GM23338 (cell line): ENCODE results near the gene TMEM37. TPM values are rescaled to one million over a fixed set of nuclear protein-coding genes. Genes with fewer than 3 reads are reported as not detected.

Experiments
- ATAC-seq: fragments of 200-7000 bp; cut with Tn5 transposase; 3 replicates; pipeline ENCODE4 v1.9.1; 2020
- DNase-seq: peaks from one replicate; pipeline ENCODE4 v3.0.0-alpha.2; 2015; ENCODE audit warnings: low spot score
- H2AFZ ChIP-seq: fragments of 200-600 bp; sonication (generic); 2 replicates; pipeline ENCODE4 v1.8.0; 2016; ENCODE audit warnings: antibody characterized with exemption, mild to moderate bottlenecking, moderate library complexity
- H3F3A ChIP-seq: fragments of 200-600 bp; sonication (generic); replicated peaks from 2 replicates; pipeline ENCODE4 v1.8.0; 2017; ENCODE audit warnings: antibody characterized with exemption, mixed run types, low read depth
- H3K27ac ChIP-seq: fragments of 200-600 bp; sonication (generic); 2 replicates; pipeline ENCODE4 v1.6.1; 2016; ENCODE audit warnings: low read depth
- H3K27me3 ChIP-seq: fragments of 200-600 bp; sonication (generic); 2 replicates; pipeline ENCODE4 v1.8.0; 2016; ENCODE audit warnings: mild to moderate bottlenecking, mixed run types, moderate library complexity; ENCODE audit not compliant: insufficient read depth
- H3K36me3 ChIP-seq: fragments of 200-600 bp; sonication (generic); 2 replicates; pipeline ENCODE4 v1.8.0; 2016; ENCODE audit warnings: mild to moderate bottlenecking; ENCODE audit not compliant: insufficient read depth
- H3K4me1 ChIP-seq: fragments of 200-600 bp; sonication (generic); 2 replicates; pipeline ENCODE4 v1.8.0; 2016; ENCODE audit warnings: mild to moderate bottlenecking, moderate library complexity; ENCODE audit not compliant: insufficient read depth
- H3K4me2 ChIP-seq: fragments of 200-600 bp; sonication (generic); 2 replicates; pipeline ENCODE4 v1.7.1; 2017; ENCODE audit warnings: mixed run types
- H3K4me3 ChIP-seq: fragments of 200-600 bp; sonication (generic); 2 replicates; pipeline ENCODE4 v1.6.1; 2016; ENCODE audit warnings: mixed run types
- H3K79me2 ChIP-seq: fragments of 200-600 bp; sonication (generic); replicated peaks from 2 replicates; pipeline ENCODE4 v1.8.0; 2017; ENCODE audit warnings: mild to moderate bottlenecking; ENCODE audit not compliant: insufficient read depth
- H3K9me2 ChIP-seq: fragments of 200-600 bp; sonication (generic); 2 replicates; pipeline ENCODE4 v1.8.0; 2017; ENCODE audit not compliant: insufficient read depth
- H4K20me1 ChIP-seq: fragments of 200-600 bp; sonication (generic); replicated peaks from 2 replicates; pipeline ENCODE4 v1.8.0; 2017; ENCODE audit warnings: mild to moderate bottlenecking; ENCODE audit not compliant: insufficient read depth
- H3K27ac Mint-ChIP-seq: 2 replicates; pipeline ENCODE4 v1.8.0; 2020; ENCODE audit warnings: inconsistent platforms, mild to moderate bottlenecking, moderate library complexity, mixed read lengths
- H3K27me3 Mint-ChIP-seq: 3 replicates; pipeline ENCODE4 v1.8.0; 2022; ENCODE audit warnings: low read depth, mild to moderate bottlenecking, moderate library complexity, mixed read lengths, inconsistent platforms; ENCODE audit not compliant: insufficient read depth, poor library complexity
- H3K36me3 Mint-ChIP-seq: 3 replicates; pipeline ENCODE4 v1.8.0; 2021; ENCODE audit warnings: low read depth, mild to moderate bottlenecking, inconsistent platforms, moderate library complexity, mixed read lengths
- H3K4me1 Mint-ChIP-seq: 3 replicates; pipeline ENCODE4 v1.8.0; 2020; ENCODE audit warnings: mild to moderate bottlenecking, inconsistent platforms, mixed read lengths
- H3K4me3 Mint-ChIP-seq: 3 replicates; pipeline ENCODE4 v1.8.0; 2021; ENCODE audit warnings: moderate library complexity, mild to moderate bottlenecking, inconsistent platforms, mixed read lengths
- H3K9me3 Mint-ChIP-seq: 3 replicates; pipeline ENCODE4 v1.8.0; 2020; ENCODE audit warnings: moderate library complexity, mild to moderate bottlenecking, inconsistent platforms, mixed read lengths
- CREB1 ChIP-seq: fragments of 250-450 bp; sonication (Bioruptor Pico); IDR thresholded peaks from 2 replicates; pipeline ENCODE4 v1.5.0; 2020; ENCODE audit warnings: low read depth, mild to moderate bottlenecking, moderate library complexity
- CTCF ChIP-seq, 2 experiments: fragments of 200-600 bp in 1 of 2; sonication (generic) in 1 of 2; conservative IDR thresholded peaks; 2 replicates each; pipeline versions ENCODE4 v1.5.1 to v1.6.1; 2016 to 2017; ENCODE audit warnings: antibody characterized with exemption in 2 of 2, low read depth in 2 of 2, mild to moderate bottlenecking in 2 of 2, moderate library complexity in 1 of 2
- ETS1 ChIP-seq: IDR thresholded peaks from 2 replicates; pipeline ENCODE4 v1.6.1; 2016; ENCODE audit warnings: antibody characterized with exemption
- EZH2 ChIP-seq: fragments of 200-600 bp; sonication (generic); IDR thresholded peaks from one replicate; pipeline ENCODE4 v1.8.0; 2017; ENCODE audit warnings: antibody characterized with exemption, mild to moderate bottlenecking, low read depth; ENCODE audit not compliant: unreplicated experiment
- JUNB ChIP-seq: IDR thresholded peaks from one replicate; pipeline ENCODE4 v1.6.1; 2016; ENCODE audit warnings: antibody characterized with exemption; ENCODE audit not compliant: unreplicated experiment
- NANOG ChIP-seq: IDR thresholded peaks from 2 replicates; pipeline ENCODE4 v1.6.1; 2016; ENCODE audit warnings: antibody characterized with exemption, borderline replicate concordance
- POLR2AphosphoS5 ChIP-seq: IDR thresholded peaks from 2 replicates; pipeline ENCODE4 v1.6.1; 2016; ENCODE audit warnings: antibody characterized with exemption, low read depth
- REST ChIP-seq: IDR thresholded peaks from one replicate; pipeline ENCODE4 v1.6.1; 2018; ENCODE audit warnings: antibody characterized with exemption; ENCODE audit not compliant: unreplicated experiment
- STAT1 ChIP-seq: IDR thresholded peaks from one replicate; pipeline ENCODE4 v1.6.1; 2016; ENCODE audit warnings: antibody characterized with exemption; ENCODE audit not compliant: unreplicated experiment
- ZNF114 ChIP-seq: fragments of 250-450 bp; sonication (Bioruptor Pico); IDR thresholded peaks from 2 replicates; pipeline ENCODE4 v1.5.0; 2020; ENCODE audit warnings: mild to moderate bottlenecking, moderate library complexity
- ZNF331 ChIP-seq: fragments of 250-450 bp; sonication (Bioruptor Pico); IDR thresholded peaks from 2 replicates; pipeline ENCODE4 v1.5.0; 2020; ENCODE audit warnings: low read depth, mild to moderate bottlenecking, moderate library complexity
- ZNF462 ChIP-seq: fragments of 250-450 bp; sonication (Bioruptor Pico); IDR thresholded peaks from 2 replicates; pipeline ENCODE4 v1.5.0; 2020; ENCODE audit warnings: mild to moderate bottlenecking, moderate library complexity
- polyA plus RNA-seq: library from polyadenylated mRNA; unstranded; fragments of >200 nt; fragmentation: Nextera tagmentation; extraction: Ambion mirVana; gene quantifications from 2 replicates; pipeline ENCODE4 v1.2.1, GENCODE V29; 2016
- total RNA-seq: library from RNA; depleted of rRNA; stranded (reverse); fragments of >200 nt; shearing (Covaris generic); gene quantifications from 2 replicates; pipeline ENCODE4 v1.2.3, GENCODE V29; 2014

TMEM37 gene
- total and polyA plus RNA-seq, 2 experiments from 2014 or later, result 8.6 to 8.8 TPM

- Histone ChIP-seq H2AFZ (no peak overlapping the region), H3K79me2 (peaks cover 14% of the 10 kb centered on the region), H3F3A (0 out of 2 replicates have a peak, but pooled peaks cover 7% of the 10 kb centered on the region), H4K20me1 (no peaks in the 10 kb centered on the region), H3K27me3 (0 out of 2 replicates have a peak, but pooled peaks cover 9% of the 10 kb centered on the region), H3K4me1 (peaks cover 36% of the 10 kb centered on the region), H3K27ac (no peak overlapping the region), H3K36me3 (no peaks in the 10 kb centered on the region; the same call in 1 of the 2 replicates), H3K4me3 (no peak overlapping the region), H3K4me2 (no peak overlapping the region), H3K9me2 (no peaks in the 10 kb centered on the region)
- no peak overlapping the region for H3K4me3 Mint-ChIP-seq
- TF ChIP-seq EZH2, result no peak
- TF ChIP-seq ETS1, result no peak
- TF ChIP-seq NANOG, result no peak
- no peak for TF ChIP-seq JUNB
- no peak for TF ChIP-seq STAT1
- no peak for TF ChIP-seq ZNF462
- no peak for TF ChIP-seq POLR2AphosphoS5
- no peak for TF ChIP-seq REST
- TF ChIP-seq CREB1, result no peak
- TF ChIP-seq ZNF331 (CRISPR knock-in tag), result no peak
- no peak for TF ChIP-seq CTCF (conservative IDR thresholded peaks at IDR 0.05; ENCODE audit: low read depth in 2 of 2)
- no peak for TF ChIP-seq ZNF114 (CRISPR knock-in tag)
- peaks cover 42% of the 10 kb centered on the region for H3K4me1 Mint-ChIP-seq
- no peak for ATAC-seq
- DNase-seq, result no peak
- H3K27ac Mint-ChIP-seq, result no peak overlapping the region
- peaks cover 15% of the 10 kb centered on the region for H3K27me3 Mint-ChIP-seq
- H3K36me3 Mint-ChIP-seq, result no peaks in the 10 kb centered on the region
- no peaks in the 10 kb centered on the region; the same call in 2 of the 3 replicates for H3K9me3 Mint-ChIP-seq
These were observed 3.0 kb upstream of the TMEM37 start for GRCh38 chr2:119428488-119429224.
